C4-2B (cell line): ENCODE data around the gene SPECC1.

ENCODE experiments used
- ZFX ChIP-seq: fragments of 450-650 bp; IDR thresholded peaks from 2 replicates; pipeline ENCODE4 v1.6.1; 2017
- TF ChIP-seq, protein P1 (sequence below): fragments of 450-650 bp; conservative IDR thresholded peaks from 2 replicates; pipeline ENCODE4 v1.5.1; 2017; ENCODE audit warnings: mild to moderate bottlenecking

DNA sequence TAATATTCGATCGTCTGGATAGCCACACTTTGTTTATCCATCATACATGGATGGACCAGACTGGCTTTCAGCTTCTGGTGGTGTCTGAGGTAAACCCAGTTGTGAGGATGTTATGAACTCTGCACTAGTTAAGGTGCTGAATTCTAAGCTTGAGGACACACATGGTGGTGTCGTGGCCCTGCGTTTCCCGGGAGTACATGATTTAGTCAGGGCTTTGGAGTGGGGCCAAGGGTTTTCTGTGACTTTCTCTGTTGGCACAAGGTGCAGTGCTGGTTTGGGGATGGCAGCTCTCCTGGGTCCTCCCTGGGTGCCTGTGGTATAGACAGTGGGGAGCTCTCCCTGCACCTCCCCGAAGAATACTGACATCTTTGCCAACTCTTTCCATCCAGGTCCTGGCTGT is 116.6 kb downstream of the SPECC1 start:
- TF ChIP-seq, protein P1, sequence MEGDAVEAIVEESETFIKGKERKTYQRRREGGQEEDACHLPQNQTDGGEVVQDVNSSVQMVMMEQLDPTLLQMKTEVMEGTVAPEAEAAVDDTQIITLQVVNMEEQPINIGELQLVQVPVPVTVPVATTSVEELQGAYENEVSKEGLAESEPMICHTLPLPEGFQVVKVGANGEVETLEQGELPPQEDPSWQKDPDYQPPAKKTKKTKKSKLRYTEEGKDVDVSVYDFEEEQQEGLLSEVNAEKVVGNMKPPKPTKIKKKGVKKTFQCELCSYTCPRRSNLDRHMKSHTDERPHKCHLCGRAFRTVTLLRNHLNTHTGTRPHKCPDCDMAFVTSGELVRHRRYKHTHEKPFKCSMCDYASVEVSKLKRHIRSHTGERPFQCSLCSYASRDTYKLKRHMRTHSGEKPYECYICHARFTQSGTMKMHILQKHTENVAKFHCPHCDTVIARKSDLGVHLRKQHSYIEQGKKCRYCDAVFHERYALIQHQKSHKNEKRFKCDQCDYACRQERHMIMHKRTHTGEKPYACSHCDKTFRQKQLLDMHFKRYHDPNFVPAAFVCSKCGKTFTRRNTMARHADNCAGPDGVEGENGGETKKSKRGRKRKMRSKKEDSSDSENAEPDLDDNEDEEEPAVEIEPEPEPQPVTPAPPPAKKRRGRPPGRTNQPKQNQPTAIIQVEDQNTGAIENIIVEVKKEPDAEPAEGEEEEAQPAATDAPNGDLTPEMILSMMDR = no peak
- TF ChIP-seq ZFX = no peak
